Gastrocnemius medialis (tissue), 4 donors: ENCODE results near the gene DOCK3.

ENCODE experiments used
- POLR2A ChIP-seq, 2 donors: fragments of 450-650 bp; IDR thresholded peaks; one replicate each; pipeline ENCODE4 v1.6.1; 2017; ENCODE audit warnings: antibody characterized with exemption in 2 of 2, mild to moderate bottlenecking in 2 of 2, moderate library complexity in 2 of 2
- TF ChIP-seq, protein P1 (sequence below), 5 experiments: fragments of 450-650 bp in 3 of 5; fragments of 200-600 bp in 2 of 5; sonication (generic) in 2 of 5; IDR thresholded peaks in 4 of 5; conservative IDR thresholded peaks in 1 of 5; 1 replicate in 4 of 5; 2 replicates in 1 of 5; pipeline ENCODE4 v1.5.1; 2016 to 2019; ENCODE audit warnings: antibody characterized with exemption in 5 of 5, mild to moderate bottlenecking in 3 of 5, moderate library complexity in 3 of 5

- TF ChIP-seq, protein P1, sequence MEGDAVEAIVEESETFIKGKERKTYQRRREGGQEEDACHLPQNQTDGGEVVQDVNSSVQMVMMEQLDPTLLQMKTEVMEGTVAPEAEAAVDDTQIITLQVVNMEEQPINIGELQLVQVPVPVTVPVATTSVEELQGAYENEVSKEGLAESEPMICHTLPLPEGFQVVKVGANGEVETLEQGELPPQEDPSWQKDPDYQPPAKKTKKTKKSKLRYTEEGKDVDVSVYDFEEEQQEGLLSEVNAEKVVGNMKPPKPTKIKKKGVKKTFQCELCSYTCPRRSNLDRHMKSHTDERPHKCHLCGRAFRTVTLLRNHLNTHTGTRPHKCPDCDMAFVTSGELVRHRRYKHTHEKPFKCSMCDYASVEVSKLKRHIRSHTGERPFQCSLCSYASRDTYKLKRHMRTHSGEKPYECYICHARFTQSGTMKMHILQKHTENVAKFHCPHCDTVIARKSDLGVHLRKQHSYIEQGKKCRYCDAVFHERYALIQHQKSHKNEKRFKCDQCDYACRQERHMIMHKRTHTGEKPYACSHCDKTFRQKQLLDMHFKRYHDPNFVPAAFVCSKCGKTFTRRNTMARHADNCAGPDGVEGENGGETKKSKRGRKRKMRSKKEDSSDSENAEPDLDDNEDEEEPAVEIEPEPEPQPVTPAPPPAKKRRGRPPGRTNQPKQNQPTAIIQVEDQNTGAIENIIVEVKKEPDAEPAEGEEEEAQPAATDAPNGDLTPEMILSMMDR (IDR thresholded peaks at IDR 0.05 in 4 of 5, conservative IDR thresholded peaks at IDR 0.05 in 1 of 5): no peak
- no peak for TF ChIP-seq POLR2A (IDR thresholded peaks at IDR 0.05)
Measured at GRCh38 chr3:51382076-51382745, 707.5 kb downstream of the DOCK3 start.
